Measurements from ENCODE around the gene DTNBP1.

DNA sequence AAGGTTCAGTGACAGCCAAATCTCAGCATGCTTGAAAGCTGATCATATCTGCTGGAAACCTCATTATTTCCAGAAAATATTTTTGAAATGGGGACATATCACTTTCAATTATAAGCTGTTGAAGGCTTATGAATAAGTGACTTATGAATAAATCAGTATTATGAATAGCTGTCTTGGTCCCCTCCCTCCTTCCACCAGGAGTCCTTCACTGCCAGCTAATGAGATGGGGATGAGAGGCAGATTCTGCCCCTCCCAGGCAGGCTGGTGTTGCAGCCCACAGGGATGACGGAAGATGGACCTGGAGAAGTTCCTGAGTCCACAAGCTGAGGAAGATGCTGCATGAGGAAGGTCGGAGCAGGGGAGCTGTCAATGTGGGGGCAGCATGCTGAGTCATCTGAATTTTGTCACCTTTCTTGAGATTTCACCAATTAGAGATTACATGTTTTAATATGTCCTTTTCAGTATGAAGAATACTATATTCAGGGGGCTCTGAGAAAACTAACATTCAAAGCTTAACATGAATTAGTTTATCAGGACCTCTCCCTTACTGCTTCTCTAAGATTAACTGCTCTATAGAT, 112.2 kb downstream of the DTNBP1 start:
- TF ChIP-seq, protein P1, sequence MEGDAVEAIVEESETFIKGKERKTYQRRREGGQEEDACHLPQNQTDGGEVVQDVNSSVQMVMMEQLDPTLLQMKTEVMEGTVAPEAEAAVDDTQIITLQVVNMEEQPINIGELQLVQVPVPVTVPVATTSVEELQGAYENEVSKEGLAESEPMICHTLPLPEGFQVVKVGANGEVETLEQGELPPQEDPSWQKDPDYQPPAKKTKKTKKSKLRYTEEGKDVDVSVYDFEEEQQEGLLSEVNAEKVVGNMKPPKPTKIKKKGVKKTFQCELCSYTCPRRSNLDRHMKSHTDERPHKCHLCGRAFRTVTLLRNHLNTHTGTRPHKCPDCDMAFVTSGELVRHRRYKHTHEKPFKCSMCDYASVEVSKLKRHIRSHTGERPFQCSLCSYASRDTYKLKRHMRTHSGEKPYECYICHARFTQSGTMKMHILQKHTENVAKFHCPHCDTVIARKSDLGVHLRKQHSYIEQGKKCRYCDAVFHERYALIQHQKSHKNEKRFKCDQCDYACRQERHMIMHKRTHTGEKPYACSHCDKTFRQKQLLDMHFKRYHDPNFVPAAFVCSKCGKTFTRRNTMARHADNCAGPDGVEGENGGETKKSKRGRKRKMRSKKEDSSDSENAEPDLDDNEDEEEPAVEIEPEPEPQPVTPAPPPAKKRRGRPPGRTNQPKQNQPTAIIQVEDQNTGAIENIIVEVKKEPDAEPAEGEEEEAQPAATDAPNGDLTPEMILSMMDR (IDR thresholded peaks at IDR 0.05) = no peak
- TF ChIP-seq POLR2A (IDR thresholded peaks at IDR 0.05) = no peak

All from adrenal gland (tissue), 5 donors.